GM12873 (cell line): ENCODE results near the gene PRKD1.

Source experiments
- CTCF ChIP-seq: IDR thresholded peaks from 2 replicates; pipeline ENCODE4 v1.5.1; 2012; ENCODE audit warnings: low read depth, mild to moderate bottlenecking, moderate library complexity, low read length, control low read depth; ENCODE audit not compliant: insufficient read depth; ENCODE audit errors: missing control alignments

PRKD1 gene

GRCh38 chr14:29919845-29920244 lies 7.8 kb downstream of the PRKD1 start:
- TF ChIP-seq CTCF: no peak

GRCh38 chr14:29918981-29919380 lies 8.7 kb downstream of the PRKD1 start:
- TF ChIP-seq CTCF: no peak

- TF ChIP-seq CTCF: no peak
Measured at GRCh38 chr14:29913566-29913965, 14.1 kb downstream of the PRKD1 start.

GRCh38 chr14:29911810-29912209 lies 15.8 kb downstream of the PRKD1 start:
- no peak for TF ChIP-seq CTCF

- TF ChIP-seq CTCF: no peak
Measured at GRCh38 chr14:29908652-29909577, 18.7 kb downstream of the PRKD1 start.

- TF ChIP-seq CTCF: no peak
Measured at GRCh38 chr14:29906256-29906870, 21.3 kb downstream of the PRKD1 start.

- TF ChIP-seq CTCF: no peak
Measured at GRCh38 chr14:29905543-29905942, 22.1 kb downstream of the PRKD1 start.
